IPS DF 19.7 (cell line): Measurements from ENCODE around the gene PTPRD.

Source experiments
- DNase-seq: peaks from one replicate; pipeline ENCODE4 v3.0.0-alpha.2; 2013; ENCODE audit warnings: low read depth, low spot score

PTPRD gene

GRCh38 chr9:9754186-9754585 lies 858.6 kb downstream of the PTPRD start:
- no peak for DNase-seq

GRCh38 chr9:9753266-9753665 lies 859.5 kb downstream of the PTPRD start:
- no peak for DNase-seq

GRCh38 chr9:9752722-9753121 lies 860.1 kb downstream of the PTPRD start:
- DNase-seq: no peak

GRCh38 chr9:9751996-9752395 lies 860.8 kb downstream of the PTPRD start:
- DNase-seq: no peak

DNA sequence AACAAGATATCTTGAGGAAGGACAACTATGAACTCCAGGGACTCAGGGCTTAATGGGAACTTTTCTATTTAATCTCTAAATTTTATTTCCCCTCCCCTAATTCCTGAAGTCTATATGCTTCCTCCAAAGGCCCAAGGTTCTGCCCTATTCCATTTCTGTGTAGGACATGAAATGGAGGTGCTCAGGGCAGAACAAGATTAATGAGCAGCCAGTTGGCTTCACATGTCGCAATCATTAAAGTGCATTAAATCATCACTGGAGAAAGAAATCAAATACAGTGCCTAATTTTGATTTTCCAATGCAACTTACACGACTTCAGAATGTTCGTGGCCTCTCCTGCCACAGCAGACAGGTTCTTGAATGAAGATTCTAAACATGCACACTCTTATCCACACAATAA lies 862.1 kb downstream of the PTPRD start:
- DNase-seq: no peak

DNA sequence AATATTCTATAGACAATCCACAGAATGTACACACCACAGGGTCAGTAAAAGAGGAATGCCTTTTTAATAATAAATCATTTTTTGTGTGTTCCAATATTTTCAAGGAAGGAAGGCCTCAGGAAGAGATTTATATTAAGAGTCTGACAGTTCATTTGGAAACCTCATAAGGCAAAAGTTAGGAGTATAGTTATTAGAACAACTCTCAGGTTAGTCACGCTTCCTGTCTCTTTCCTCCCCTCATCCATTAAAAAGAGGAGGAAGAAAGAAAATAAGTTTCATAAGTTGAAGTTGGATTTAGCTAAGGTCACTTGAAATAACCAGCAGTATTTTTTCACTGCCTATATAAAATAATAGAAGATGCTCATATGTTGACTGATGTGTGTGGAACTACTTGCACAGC lies 863.2 kb downstream of the PTPRD start:
- DNase-seq: no peak

DNA sequence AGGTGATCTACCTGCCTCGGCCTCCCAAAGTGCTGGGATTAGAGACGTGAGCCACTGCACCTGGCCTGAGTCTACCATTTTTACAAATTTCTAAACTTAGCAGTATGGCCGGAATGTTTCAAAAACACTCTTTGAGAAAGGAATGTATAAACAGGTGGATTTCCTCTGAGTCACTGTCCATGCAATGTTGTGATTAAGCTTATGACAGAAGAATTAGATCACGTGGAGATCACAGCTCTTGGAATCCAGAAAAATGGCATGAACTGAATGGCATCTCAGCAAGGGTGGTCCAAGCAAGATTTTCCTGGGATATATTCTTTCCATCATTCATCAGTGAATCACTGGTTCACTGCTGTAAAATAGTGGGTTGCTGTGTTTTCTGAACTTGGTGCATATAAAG lies 865.0 kb downstream of the PTPRD start:
- no peak for DNase-seq

DNA sequence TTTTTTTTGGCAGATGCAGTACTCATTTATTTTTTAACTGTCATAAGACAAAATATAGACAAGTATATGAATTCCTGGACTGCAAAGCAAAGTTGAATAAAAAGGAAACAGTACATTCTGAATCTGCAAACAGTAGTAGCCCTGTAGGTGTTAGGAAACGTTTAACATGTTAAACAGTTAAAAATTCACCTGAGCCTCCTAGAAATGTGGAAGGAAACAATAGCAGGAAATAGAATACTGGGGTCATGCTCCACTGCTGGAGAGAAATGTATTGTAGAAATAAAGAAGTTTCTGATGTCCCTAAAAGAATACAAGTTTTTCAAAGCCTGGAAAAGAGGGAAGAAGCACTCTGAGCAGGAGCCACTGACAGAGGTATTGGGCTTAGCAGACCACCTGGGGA lies 866.0 kb downstream of the PTPRD start:
- no peak for DNase-seq

GRCh38 chr9:9743822-9744221 lies 869.0 kb downstream of the PTPRD start:
- no peak for DNase-seq

DNA sequence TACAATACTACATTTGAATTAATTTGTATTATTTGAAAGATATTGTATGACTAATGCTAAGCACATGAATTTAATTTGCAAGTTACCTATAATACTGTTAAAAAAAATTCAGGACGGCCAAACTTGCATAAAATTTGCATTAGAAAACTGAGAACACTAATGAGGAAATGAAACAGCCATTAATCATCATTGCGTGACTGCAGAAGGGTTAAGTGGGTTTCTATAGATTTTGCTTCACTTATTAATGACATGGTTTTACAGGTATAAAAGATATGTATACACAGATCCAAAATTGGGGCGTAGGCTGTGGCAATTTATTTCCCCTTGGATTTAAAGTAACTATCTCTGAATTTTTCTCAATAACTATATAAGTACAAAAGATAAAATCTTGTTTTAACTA lies 882.6 kb downstream of the PTPRD start:
- DNase-seq: no peak

GRCh38 chr9:9729082-9729481 lies 883.7 kb downstream of the PTPRD start:
- DNase-seq: no peak

DNA sequence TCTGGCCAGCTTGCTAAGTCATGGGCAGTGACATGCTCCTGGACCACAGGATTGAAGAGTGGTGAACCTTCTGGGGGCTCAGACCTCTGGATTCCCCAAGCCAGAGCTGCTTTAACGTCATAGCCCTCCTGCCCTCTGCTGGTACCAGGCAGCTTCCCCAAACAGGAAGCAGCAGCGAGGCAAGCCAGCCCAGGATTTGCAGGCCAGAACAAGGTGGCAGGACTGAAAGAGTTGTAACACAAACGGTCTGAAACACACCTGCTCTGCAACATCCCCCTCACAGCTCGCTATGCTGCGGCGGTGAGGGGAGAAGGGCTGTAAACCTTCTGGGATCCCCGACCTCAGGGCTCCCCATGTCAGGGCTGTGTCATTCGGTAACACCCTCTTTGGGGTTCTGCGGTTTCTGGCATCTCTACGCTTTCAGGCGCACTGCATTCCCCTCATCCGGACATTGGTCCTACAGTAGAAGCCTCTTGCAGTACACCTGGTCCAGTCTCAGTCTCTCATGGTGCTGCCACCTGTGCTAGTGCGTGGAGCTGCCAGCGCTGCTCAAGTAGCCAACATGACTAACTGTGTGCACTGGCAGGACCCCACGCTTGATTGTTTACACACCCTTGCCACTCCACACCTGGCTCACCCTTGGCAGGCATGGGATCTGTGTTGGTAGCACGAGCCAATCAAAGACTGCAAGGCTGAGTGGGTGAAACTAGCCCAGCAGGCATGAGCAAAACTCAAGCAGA lies 893.3 kb downstream of the PTPRD start:
- no peak for DNase-seq

GRCh38 chr9:9718691-9719090 lies 894.1 kb downstream of the PTPRD start:
- no peak for DNase-seq

GRCh38 chr9:9679433-9679832 lies 933.4 kb downstream of the PTPRD start:
- no peak for DNase-seq

DNA sequence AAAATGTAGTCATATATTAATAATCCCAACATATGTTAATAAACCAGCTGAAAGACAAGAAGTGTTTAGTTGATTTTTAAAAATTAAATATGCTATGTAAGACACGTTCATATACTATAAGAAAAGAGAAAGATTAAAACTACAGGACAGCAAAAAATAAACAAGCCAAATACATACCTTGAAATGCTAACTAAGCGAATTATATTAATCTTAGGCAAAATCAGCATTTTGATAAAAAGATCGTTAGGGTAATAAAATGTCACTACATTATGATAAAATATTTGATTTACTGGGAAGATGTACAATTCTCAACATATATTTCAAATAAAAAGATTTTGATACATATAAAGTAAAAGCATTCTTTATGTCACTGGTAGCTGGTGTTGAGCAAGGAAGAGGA lies 938.3 kb downstream of the PTPRD start:
- no peak for DNase-seq

DNA sequence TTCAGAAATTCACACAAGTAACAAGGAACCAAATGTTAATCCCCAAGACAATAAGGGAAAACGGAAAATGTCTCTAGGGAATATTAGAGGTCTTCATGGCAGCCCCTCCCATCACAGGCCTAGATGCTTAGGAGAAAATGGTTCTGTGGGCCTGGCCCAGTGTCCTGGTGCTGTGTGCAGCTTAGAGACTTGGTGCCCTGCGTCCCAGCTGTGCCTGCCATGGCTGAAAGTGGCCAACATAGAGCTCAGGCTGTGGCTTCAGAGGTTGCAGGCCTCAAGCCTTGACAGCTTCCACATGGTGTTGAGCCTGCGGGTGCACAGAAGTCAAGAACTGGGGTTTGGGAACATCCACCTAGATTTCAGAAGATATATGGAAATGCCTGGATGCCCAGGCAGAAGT lies 942.3 kb downstream of the PTPRD start:
- DNase-seq: no peak

DNA sequence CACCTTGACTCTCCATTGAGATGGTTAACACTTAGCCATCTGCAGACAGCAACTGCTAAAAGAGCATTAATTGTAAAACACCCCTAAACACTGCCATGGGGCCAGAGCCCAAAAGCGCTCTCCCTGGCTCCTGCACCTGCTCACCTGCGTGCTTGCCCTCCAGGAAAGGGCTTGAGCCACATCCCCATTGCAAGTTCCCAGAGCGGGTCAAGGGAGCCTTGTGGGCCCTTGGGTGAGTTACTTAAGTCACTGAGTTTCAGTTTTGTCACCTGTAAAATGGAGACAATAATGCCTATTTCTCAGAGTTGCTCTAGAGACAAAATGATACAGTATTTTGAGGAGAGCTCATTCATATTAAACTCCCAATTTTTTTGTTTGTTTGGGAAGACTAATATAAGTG lies 967.8 kb downstream of the PTPRD start:
- no peak for DNase-seq

DNA sequence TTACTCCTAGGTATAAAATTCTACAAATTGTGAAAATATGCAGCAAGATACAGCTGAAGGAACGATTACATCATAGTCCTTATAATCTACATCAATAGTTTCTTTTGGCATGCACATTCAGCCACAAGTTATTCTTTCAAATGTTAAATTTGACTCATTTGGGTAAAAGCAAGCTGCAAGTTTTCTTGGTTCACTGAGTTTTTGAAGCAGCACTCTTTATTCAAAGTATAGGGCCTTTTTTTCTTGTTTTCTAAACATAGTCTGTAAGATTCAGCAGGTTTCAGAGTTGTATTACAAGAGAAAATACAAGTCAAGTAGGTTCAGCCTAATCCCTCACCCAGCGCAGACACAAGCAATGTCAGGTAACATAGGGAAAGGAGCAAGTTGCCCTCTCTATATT lies 981.5 kb downstream of the PTPRD start:
- no peak for DNase-seq

- DNase-seq: no peak
Measured at GRCh38 chr9:9625248-9625647, 987.6 kb downstream of the PTPRD start.

GRCh38 chr9:9623506-9623905 lies 989.3 kb downstream of the PTPRD start:
- no peak for DNase-seq

- DNase-seq: no peak
Measured at GRCh38 chr9:9621355-9621940, 991.4 kb downstream of the PTPRD start.

GRCh38 chr9:9620736-9621135 lies 992.1 kb downstream of the PTPRD start:
- no peak for DNase-seq

GRCh38 chr9:9615086-9615485 lies 997.7 kb downstream of the PTPRD start:
- DNase-seq: no peak

- DNase-seq: no peak
Measured at GRCh38 chr9:9614607-9615006, 998.2 kb downstream of the PTPRD start.
